Measurements from ENCODE around the gene MS4A7.

The MS4A7 gene, protein sequence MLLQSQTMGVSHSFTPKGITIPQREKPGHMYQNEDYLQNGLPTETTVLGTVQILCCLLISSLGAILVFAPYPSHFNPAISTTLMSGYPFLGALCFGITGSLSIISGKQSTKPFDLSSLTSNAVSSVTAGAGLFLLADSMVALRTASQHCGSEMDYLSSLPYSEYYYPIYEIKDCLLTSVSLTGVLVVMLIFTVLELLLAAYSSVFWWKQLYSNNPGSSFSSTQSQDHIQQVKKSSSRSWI

DNA sequence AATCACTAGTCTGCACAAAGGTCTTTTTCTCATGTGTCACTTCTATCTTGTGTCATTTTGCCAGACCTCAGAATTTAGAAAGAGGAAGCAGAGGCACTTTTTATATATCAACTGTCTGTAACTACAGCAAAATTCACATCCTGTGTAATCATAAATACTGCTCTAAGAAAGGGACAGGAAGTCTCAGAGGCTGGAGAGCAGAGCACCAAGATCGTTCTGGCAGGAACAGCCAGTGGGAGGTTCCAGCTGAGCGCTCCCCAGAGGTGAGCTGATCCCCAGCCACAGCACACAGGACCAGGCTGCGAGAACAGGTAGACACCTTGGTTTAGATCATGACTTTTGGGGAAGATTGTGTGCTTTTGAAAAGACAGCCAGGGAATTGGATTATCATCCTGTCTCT is at the start of gene MS4A7:
Gene MS4A7 (plus strand): TSS at position 179 of the 400 bp plus-strand sequence. CDS start 4,610 bp downstream, outside the sequence.
- Histone ChIP-seq H3K4me1 (ENCODE audit: control insufficient read depth, insufficient read depth, low read length) (no peaks in the 10 kb centered on the region), H3K36me3 (ENCODE audit: control insufficient read depth, insufficient read depth, low read length, severe bottlenecking) (no peaks in the 10 kb centered on the region), H3K4me3 (ENCODE audit: low read length) (no peak within 1 kb of the TSS), H3K27me3 (replicated peaks; ENCODE audit: control insufficient read depth, insufficient read depth, low read length) (no peaks in the 10 kb centered on the region), H3K9me3 (ENCODE audit: control insufficient read depth, low read length) (no peaks in the 10 kb centered on the region), H3K9ac (ENCODE audit: low read length) (no peak within 1 kb of the TSS)
- no peak for DNase-seq (ENCODE audit: low read depth)

DNA sequence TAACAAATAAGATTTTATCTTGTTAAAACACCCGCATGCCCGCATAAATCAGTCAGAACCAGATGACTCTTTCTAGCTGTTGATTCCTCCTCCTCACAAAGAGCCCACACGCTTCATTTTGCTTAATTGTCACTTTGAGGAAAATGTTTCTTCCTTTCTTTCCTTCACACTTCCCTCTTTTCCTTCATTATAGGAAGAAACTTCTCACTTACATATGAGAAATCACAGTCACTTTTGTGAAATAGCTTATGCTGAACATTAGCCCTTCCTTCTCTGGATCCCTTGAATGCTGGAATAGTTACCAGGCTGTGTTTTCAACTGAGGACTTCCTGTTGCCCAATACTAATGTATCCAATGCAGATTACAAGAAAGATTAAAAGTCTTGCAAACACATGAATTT is 45.5 kb upstream of the MS4A7 start:
- Histone ChIP-seq H3K27me3 (replicated peaks; ENCODE audit: control insufficient read depth, insufficient read depth, low read length) (no peaks in the 10 kb centered on the region), H3K9me3 (ENCODE audit: control insufficient read depth, low read length) (no peaks in the 10 kb centered on the region), H3K4me1 (ENCODE audit: control insufficient read depth, insufficient read depth, low read length) (no peaks in the 10 kb centered on the region), H3K36me3 (ENCODE audit: control insufficient read depth, insufficient read depth, low read length, severe bottlenecking) (no peaks in the 10 kb centered on the region), H3K9ac (ENCODE audit: low read length) (no peak overlapping the region), H3K4me3 (ENCODE audit: low read length) (no peak overlapping the region)
- no peak for DNase-seq (ENCODE audit: low read depth)

DNA sequence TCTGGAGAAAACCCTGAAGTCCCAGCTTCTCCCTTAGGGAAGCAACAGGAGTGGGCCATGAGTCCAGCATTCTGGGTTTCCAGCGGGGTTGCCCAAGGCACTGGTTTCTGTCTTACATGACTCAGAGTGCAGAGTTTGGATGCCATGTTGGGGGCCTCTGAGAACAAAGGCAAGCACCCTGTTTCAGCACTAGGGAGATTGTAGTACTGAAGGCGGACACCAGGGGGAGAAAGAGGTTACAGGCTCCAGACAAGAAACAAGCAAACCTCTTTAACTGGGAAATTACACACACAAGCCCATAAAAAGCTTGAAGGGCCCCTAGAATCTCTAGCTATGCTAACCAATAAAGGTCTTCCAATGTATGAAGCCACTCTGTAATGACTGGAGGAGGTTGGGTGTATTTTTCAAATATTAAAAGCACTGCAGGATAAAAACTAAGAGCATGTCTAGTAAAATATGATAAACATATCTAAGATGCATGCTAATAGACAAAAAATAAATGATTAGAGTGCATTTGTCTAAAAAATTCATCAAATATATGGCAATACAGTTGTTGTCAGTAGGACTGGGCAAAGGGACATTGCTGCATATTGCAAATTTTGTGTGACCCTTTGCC is 44.2 kb upstream of the MS4A7 start:
- no peaks in the 10 kb centered on the region for H3K4me1 ChIP-seq (ENCODE audit: control insufficient read depth, insufficient read depth, low read length)
- peak; percentile 48 for DNase-seq (ENCODE audit: low read depth)
- no peaks in the 10 kb centered on the region for H3K27me3 ChIP-seq (replicated peaks; ENCODE audit: control insufficient read depth, insufficient read depth, low read length)
- H3K9ac ChIP-seq (ENCODE audit: low read length), result no peak overlapping the region
- H3K4me3 ChIP-seq (ENCODE audit: low read length), result no peak overlapping the region
- no peaks in the 10 kb centered on the region for H3K9me3 ChIP-seq (ENCODE audit: control insufficient read depth, low read length)
- no peaks in the 10 kb centered on the region for H3K36me3 ChIP-seq (ENCODE audit: control insufficient read depth, insufficient read depth, low read length, severe bottlenecking)

DNA sequence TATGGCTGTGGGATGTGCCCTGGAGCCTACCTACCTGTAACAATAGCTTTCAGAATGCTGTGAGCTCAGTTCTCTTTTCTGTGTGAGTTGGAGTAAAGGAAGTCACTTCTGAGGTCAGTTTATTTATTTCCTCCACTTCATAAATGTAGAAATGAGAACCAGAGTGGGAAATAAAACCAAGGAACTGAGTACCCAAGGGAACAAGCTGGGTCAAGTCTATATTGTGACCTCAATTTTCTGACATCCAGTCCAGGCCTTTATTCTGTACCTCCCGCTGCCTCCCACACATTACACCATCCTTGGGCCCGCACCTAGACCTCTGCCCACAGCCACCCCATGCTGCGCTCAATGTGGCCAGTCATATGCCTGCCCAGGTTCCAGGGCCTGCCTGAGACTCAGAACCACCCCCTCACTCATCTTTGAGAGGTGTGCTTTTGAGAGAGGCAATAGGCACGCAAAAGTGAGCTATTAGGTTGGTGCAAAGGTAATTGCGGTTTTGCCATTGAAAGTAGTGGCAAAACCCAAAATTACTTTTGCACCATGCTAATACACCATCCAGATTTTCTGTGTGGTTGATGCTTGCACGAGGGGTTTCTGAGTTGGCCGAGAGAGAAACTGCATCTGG is 41.5 kb upstream of the MS4A7 start:
- DNase-seq (ENCODE audit: low read depth), result no peak
- no peaks in the 10 kb centered on the region for H3K4me1 ChIP-seq (ENCODE audit: control insufficient read depth, insufficient read depth, low read length)
- no peaks in the 10 kb centered on the region for H3K36me3 ChIP-seq (ENCODE audit: control insufficient read depth, insufficient read depth, low read length, severe bottlenecking)
- H3K9me3 ChIP-seq (ENCODE audit: control insufficient read depth, low read length), result no peaks in the 10 kb centered on the region
- no peak overlapping the region for H3K4me3 ChIP-seq (ENCODE audit: low read length)
- H3K9ac ChIP-seq (ENCODE audit: low read length), result no peak overlapping the region
- H3K27me3 ChIP-seq (replicated peaks; ENCODE audit: control insufficient read depth, insufficient read depth, low read length), result peaks cover 4% of the 10 kb centered on the region

DNA sequence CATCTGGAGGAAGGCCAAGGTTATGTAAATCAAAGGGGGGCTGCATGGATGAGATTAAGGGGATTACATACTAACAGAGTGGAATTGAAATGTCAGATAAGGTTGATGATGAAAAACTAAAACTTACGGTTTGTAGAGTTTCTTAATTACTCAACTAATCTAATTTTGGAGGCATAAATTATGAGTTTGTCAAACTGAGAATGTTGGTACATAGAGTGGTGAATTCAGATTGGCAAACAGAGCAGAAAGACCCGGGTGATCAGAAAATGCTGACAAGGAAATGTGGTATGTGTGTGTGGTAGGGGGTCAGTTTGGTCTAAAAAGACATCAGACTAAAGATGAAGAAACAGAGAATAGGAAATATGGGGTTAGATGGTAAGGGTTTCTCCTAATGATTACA is 40.3 kb upstream of the MS4A7 start:
- Histone ChIP-seq H3K27me3 (replicated peaks; ENCODE audit: control insufficient read depth, insufficient read depth, low read length) (peaks cover 4% of the 10 kb centered on the region), H3K4me3 (ENCODE audit: low read length) (no peak overlapping the region), H3K36me3 (ENCODE audit: control insufficient read depth, insufficient read depth, low read length, severe bottlenecking) (no peaks in the 10 kb centered on the region), H3K9me3 (ENCODE audit: control insufficient read depth, low read length) (no peaks in the 10 kb centered on the region), H3K4me1 (ENCODE audit: control insufficient read depth, insufficient read depth, low read length) (no peaks in the 10 kb centered on the region), H3K9ac (ENCODE audit: low read length) (no peak overlapping the region)
- no peak for DNase-seq (ENCODE audit: low read depth)

- no peaks in the 10 kb centered on the region for H3K36me3 ChIP-seq (ENCODE audit: control insufficient read depth, insufficient read depth, low read length, severe bottlenecking)
- H3K4me3 ChIP-seq (ENCODE audit: low read length), result no peak overlapping the region
- H3K9me3 ChIP-seq (ENCODE audit: control insufficient read depth, low read length), result no peaks in the 10 kb centered on the region
- peaks cover 4% of the 10 kb centered on the region for H3K27me3 ChIP-seq (replicated peaks; ENCODE audit: control insufficient read depth, insufficient read depth, low read length)
- no peak for DNase-seq (ENCODE audit: low read depth)
- no peak overlapping the region for H3K9ac ChIP-seq (ENCODE audit: low read length)
- H3K4me1 ChIP-seq (ENCODE audit: control insufficient read depth, insufficient read depth, low read length), result no peaks in the 10 kb centered on the region
These were observed 39.0 kb upstream of the MS4A7 start for GRCh38 chr11:60339356-60339755.

- peaks cover 11% of the 10 kb centered on the region for H3K27me3 ChIP-seq (replicated peaks; ENCODE audit: control insufficient read depth, insufficient read depth, low read length)
- H3K4me3 ChIP-seq (ENCODE audit: low read length), result no peak overlapping the region
- no peak overlapping the region for H3K9ac ChIP-seq (ENCODE audit: low read length)
- no peak for DNase-seq (ENCODE audit: low read depth)
- H3K9me3 ChIP-seq (ENCODE audit: control insufficient read depth, low read length), result no peaks in the 10 kb centered on the region
- H3K4me1 ChIP-seq (ENCODE audit: control insufficient read depth, insufficient read depth, low read length), result no peaks in the 10 kb centered on the region
- H3K36me3 ChIP-seq (ENCODE audit: control insufficient read depth, insufficient read depth, low read length, severe bottlenecking), result no peaks in the 10 kb centered on the region
These were observed 35.1 kb upstream of the MS4A7 start for GRCh38 chr11:60343094-60343704.

DNA sequence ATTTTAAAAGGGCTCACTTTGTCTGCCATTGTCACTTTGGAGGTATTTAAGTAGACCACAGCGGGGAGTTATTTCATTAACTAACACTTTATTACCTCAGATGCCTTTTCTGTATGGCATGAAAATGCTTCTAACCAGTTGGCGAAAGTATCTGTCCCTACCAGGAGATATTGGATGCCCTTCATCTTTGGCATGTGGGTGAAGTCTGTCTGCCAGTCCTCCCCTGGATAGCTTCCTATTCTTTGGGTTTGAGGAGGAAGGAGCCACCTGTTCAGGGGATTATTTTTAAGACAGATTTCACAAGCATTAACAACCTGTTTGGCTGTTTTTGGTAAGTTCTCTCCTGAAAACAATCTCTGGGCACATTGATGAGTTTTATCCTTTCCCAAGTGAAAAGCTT is 34.2 kb upstream of the MS4A7 start:
- H3K36me3 ChIP-seq (ENCODE audit: control insufficient read depth, insufficient read depth, low read length, severe bottlenecking), result no peaks in the 10 kb centered on the region

GRCh38 chr11:60345489-60345888 is 32.8 kb upstream of the MS4A7 start:
- Histone ChIP-seq H3K36me3 (ENCODE audit: control insufficient read depth, insufficient read depth, low read length, severe bottlenecking) (no peaks in the 10 kb centered on the region), H3K9ac (ENCODE audit: low read length) (no peak overlapping the region), H3K4me1 (ENCODE audit: control insufficient read depth, insufficient read depth, low read length) (no peaks in the 10 kb centered on the region), H3K27me3 (replicated peaks; ENCODE audit: control insufficient read depth, insufficient read depth, low read length) (peaks cover 15% of the 10 kb centered on the region), H3K9me3 (ENCODE audit: control insufficient read depth, low read length) (no peaks in the 10 kb centered on the region), H3K4me3 (ENCODE audit: low read length) (no peak overlapping the region)
- DNase-seq (ENCODE audit: low read depth), result no peak

More for the DNA sequence above, 34.2 kb upstream of the MS4A7 start:
- no peak overlapping the region for H3K9ac ChIP-seq (ENCODE audit: low read length)
- DNase-seq (ENCODE audit: low read depth), result no peak
- H3K9me3 ChIP-seq (ENCODE audit: control insufficient read depth, low read length), result no peaks in the 10 kb centered on the region
- H3K27me3 ChIP-seq (replicated peaks; ENCODE audit: control insufficient read depth, insufficient read depth, low read length), result peaks cover 11% of the 10 kb centered on the region
- H3K4me1 ChIP-seq (ENCODE audit: control insufficient read depth, insufficient read depth, low read length), result no peaks in the 10 kb centered on the region
- no peak overlapping the region for H3K4me3 ChIP-seq (ENCODE audit: low read length)

DNA sequence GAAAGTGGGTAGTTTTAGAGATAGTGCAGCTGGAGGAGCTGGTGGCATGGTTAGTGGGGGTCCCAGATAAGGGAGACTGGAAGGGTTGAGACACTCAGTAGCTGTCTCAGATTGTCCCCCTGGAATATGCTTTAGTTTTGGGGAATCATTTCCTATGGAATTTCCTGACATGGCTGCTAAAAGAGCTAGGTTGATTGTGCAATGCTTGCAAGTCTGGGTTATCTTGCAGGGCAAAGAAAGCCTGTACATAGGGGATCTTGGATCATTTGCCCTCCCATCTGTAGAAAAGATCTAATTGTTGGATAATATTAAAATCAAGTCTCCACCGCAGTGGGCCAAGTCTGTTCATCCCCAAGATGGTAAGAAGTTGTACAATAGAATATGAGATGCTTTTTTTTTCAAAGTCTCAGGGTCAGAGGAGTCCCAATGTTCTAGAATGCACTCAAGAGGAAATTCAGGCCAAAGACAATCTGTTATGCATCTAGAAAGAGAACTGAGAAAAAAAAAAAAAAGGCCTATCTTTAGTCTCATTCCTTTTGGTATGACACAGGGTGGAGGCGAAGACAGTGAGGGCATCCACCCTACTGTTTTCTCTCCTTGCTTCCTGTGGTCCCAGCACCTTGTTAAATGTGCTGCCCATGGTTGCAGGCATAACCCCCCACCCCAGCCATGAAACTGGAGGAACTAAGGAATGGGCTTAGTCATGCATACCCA is 31.1 kb upstream of the MS4A7 start:
- H3K36me3 ChIP-seq (ENCODE audit: control insufficient read depth, insufficient read depth, low read length, severe bottlenecking), result no peaks in the 10 kb centered on the region
- H3K4me3 ChIP-seq (ENCODE audit: low read length), result no peak overlapping the region
- no peaks in the 10 kb centered on the region for H3K9me3 ChIP-seq (ENCODE audit: control insufficient read depth, low read length)
- H3K4me1 ChIP-seq (ENCODE audit: control insufficient read depth, insufficient read depth, low read length), result no peaks in the 10 kb centered on the region
- H3K27me3 ChIP-seq (replicated peaks; ENCODE audit: control insufficient read depth, insufficient read depth, low read length), result peaks cover 11% of the 10 kb centered on the region
- DNase-seq (ENCODE audit: low read depth), result no peak
- no peak overlapping the region for H3K9ac ChIP-seq (ENCODE audit: low read length)

DNA sequence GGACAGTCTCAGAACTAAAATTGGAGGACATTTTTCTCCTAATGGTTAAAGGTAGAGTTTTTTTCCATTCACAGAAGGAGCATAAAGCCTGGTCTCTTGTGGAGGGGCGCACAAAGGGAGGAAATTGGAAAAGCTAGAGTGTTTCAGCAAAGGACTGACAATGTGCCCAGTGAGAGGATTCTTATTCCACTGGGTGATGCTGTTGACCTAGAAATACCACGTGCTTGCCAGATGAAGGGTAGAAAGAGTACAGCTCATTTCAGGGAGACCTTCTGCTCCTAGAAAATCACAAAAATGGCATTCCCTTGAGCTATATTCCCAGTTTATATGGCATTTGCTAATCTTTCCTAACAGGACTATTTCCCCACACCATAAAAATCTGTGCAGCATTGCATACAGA is 30.2 kb upstream of the MS4A7 start:
- Histone ChIP-seq H3K27me3 (replicated peaks; ENCODE audit: control insufficient read depth, insufficient read depth, low read length) (peaks cover 11% of the 10 kb centered on the region), H3K36me3 (ENCODE audit: control insufficient read depth, insufficient read depth, low read length, severe bottlenecking) (no peaks in the 10 kb centered on the region), H3K4me1 (ENCODE audit: control insufficient read depth, insufficient read depth, low read length) (no peaks in the 10 kb centered on the region), H3K4me3 (ENCODE audit: low read length) (no peak overlapping the region), H3K9ac (ENCODE audit: low read length) (no peak overlapping the region), H3K9me3 (ENCODE audit: control insufficient read depth, low read length) (no peaks in the 10 kb centered on the region)
- DNase-seq (ENCODE audit: low read depth), result no peak

Measured in adipocyte (in vitro differentiated cells).